ENCODE measurements around the gene PDE4B.

DNA sequence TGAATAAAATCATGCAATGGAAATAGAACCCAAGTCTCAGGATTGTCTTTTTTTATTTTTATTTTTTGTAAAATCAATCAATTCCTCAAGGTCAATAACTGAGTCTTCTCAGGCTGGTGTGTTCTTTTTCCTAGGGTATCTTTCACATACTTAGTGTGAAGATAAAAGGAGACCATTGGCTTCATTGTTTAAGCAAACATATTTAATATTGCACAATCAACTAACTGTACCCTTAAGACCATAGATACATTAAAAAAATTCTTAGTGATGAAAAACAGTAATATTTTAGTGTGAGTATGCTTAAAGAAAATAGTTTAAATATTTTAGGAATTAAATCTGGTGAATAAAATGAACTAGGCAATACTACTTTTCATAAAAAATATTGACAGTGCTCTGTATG lies 31.4 kb downstream of the PDE4B start:
- TF ChIP-seq, protein P1, sequence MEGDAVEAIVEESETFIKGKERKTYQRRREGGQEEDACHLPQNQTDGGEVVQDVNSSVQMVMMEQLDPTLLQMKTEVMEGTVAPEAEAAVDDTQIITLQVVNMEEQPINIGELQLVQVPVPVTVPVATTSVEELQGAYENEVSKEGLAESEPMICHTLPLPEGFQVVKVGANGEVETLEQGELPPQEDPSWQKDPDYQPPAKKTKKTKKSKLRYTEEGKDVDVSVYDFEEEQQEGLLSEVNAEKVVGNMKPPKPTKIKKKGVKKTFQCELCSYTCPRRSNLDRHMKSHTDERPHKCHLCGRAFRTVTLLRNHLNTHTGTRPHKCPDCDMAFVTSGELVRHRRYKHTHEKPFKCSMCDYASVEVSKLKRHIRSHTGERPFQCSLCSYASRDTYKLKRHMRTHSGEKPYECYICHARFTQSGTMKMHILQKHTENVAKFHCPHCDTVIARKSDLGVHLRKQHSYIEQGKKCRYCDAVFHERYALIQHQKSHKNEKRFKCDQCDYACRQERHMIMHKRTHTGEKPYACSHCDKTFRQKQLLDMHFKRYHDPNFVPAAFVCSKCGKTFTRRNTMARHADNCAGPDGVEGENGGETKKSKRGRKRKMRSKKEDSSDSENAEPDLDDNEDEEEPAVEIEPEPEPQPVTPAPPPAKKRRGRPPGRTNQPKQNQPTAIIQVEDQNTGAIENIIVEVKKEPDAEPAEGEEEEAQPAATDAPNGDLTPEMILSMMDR (IDR thresholded peaks at IDR 0.05): no peak
- TF ChIP-seq POLR2AphosphoS5 (IDR thresholded peaks at IDR 0.05) (no peak), POLR2A (IDR thresholded peaks at IDR 0.05) (no peak)
